Activated CD8-positive, alpha-beta T cell treated with anti-CD3 and anti-CD28 coated beads for 36 hours (primary cell): ENCODE results near the gene LCP2. TPM values are rescaled to one million over a fixed set of nuclear protein-coding genes. Genes with fewer than 3 reads are reported as not detected.

Experiments used
- ATAC-seq: fragments of 200-7000 bp; cut with Tn5 transposase; one replicate; pipeline ENCODE4 v1.10.0; 2021; ENCODE audit warnings: mild to moderate bottlenecking, moderate library complexity
- CTCF ChIA-PET: fragments of 350-600 bp; sonication (Branson Sonifier 250); formaldehyde crosslinking; loops from one replicate; lab custom pipeline; 2021; ENCODE audit warnings: antibody characterized with exemption; lab: Charles Lee
- POLR2A ChIA-PET: fragments of 350-600 bp; sonication (Branson Sonifier 250); formaldehyde crosslinking; loops from one replicate; lab custom pipeline; 2021; ENCODE audit warnings: antibody characterized with exemption; lab: Charles Lee
- DNase-seq: peaks from one replicate; pipeline ENCODE4 v3.0.0-alpha.2; 2020
- H3K27ac Mint-ChIP-seq: one replicate; pipeline ENCODE4 v1.8.0; 2021; ENCODE audit warnings: mild to moderate bottlenecking, mixed read lengths
- H3K27me3 Mint-ChIP-seq: one replicate; pipeline ENCODE4 v1.8.0; 2021; ENCODE audit warnings: mixed read lengths
- H3K36me3 Mint-ChIP-seq: one replicate; pipeline ENCODE4 v1.8.0; 2021; ENCODE audit warnings: low read depth, mixed read lengths
- H3K4me1 Mint-ChIP-seq: one replicate; pipeline ENCODE4 v1.8.0; 2021; ENCODE audit warnings: low read depth, mixed read lengths
- H3K4me3 Mint-ChIP-seq: one replicate; pipeline ENCODE4 v1.8.0; 2021; ENCODE audit warnings: mild to moderate bottlenecking, moderate library complexity, mixed read lengths
- H3K9me3 Mint-ChIP-seq: one replicate; pipeline ENCODE4 v1.8.0; 2021; ENCODE audit warnings: mixed read lengths
- CTCF ChIP-seq: fragments of 200-600 bp; IDR thresholded peaks from one replicate; pipeline ENCODE4 v1.8.0; 2022; ENCODE audit warnings: antibody characterized with exemption, mild to moderate bottlenecking
- intact Hi-C: fragments of 100-400 bp; cut with micrococcal nuclease; formaldehyde crosslinking; loops from one replicate; pipeline ENCODE4 v1.10.0; 2022
- total RNA-seq, 2 experiments: library from RNA; stranded (reverse); gene quantifications; one replicate each; pipeline ENCODE4 v1.2.3, GENCODE V29; 2021

Gene LCP2
- total RNA-seq, 2 experiments from 2014 or later = 243 to 259 TPM

- H3K9me3 Mint-ChIP-seq = no peaks in the 10 kb centered on the region
- no peaks in the 10 kb centered on the region for H3K27me3 Mint-ChIP-seq
- peaks cover 2% of the 10 kb centered on the region for H3K36me3 Mint-ChIP-seq
- no peak for ATAC-seq
- H3K27ac Mint-ChIP-seq = no peak overlapping the region
- H3K4me3 Mint-ChIP-seq = no peak overlapping the region
- POLR2A ChIA-PET = interaction anchor here (1.1 kb wide), 1 partner anchor 11 kb away, joined by 3 read pairs; no protein-coding TSS in a partner anchor
- peaks cover 9% of the 10 kb centered on the region for H3K4me1 Mint-ChIP-seq
- CTCF ChIA-PET = interaction anchor here (0.8 to 6.7 kb wide), 7 partner anchors 8 to 185 kb away, joined by 3 to 55 read pairs (median 5); no protein-coding TSS in a partner anchor
- no peak for TF ChIP-seq CTCF
- intact Hi-C loops = no loop called here
- no peak for DNase-seq
These were observed 59.0 kb downstream of the LCP2 start for GRCh38 chr5:170238456-170239196.

GRCh38 chr5:170235876-170236864, 61.4 kb downstream of the LCP2 start:
- CTCF ChIA-PET = interaction anchor here (1.0 to 6.7 kb wide), 6 partner anchors 10 to 396 kb away, joined by 3 to 55 read pairs (median 4); no protein-coding TSS in a partner anchor
- ATAC-seq (no peak), DNase-seq (no peak)
- Mint-ChIP-seq H3K4me1 (peaks cover 9% of the 10 kb centered on the region), H3K36me3 (peaks cover 2% of the 10 kb centered on the region), H3K27me3 (no peaks in the 10 kb centered on the region), H3K9me3 (no peaks in the 10 kb centered on the region), H3K27ac (no peak overlapping the region), H3K4me3 (no peak overlapping the region)
- no peak for TF ChIP-seq CTCF
- POLR2A ChIA-PET = interaction anchor here (0.8 to 1.4 kb wide), 4 partner anchors 8 to 101 kb away, joined by 3 to 6 read pairs (median 3); no protein-coding TSS in a partner anchor
- intact Hi-C loops = no loop called here

- DNase-seq (no peak), ATAC-seq (no peak)
- POLR2A ChIA-PET = interaction anchor here (1.0 kb wide), 1 partner anchor 105 kb away, joined by 3 read pairs; no protein-coding TSS in a partner anchor
- H3K4me1 Mint-ChIP-seq = peaks cover 7% of the 10 kb centered on the region
- CTCF ChIA-PET = interaction anchor here (6.3 to 6.7 kb wide), 2 partner anchors 7 to 106 kb away, joined by 43 to 55 read pairs; no protein-coding TSS in a partner anchor
- intact Hi-C loops = no loop called here
- H3K27me3 Mint-ChIP-seq = no peaks in the 10 kb centered on the region
- H3K36me3 Mint-ChIP-seq = peaks cover 2% of the 10 kb centered on the region
- no peak for TF ChIP-seq CTCF
- H3K9me3 Mint-ChIP-seq = no peaks in the 10 kb centered on the region
- no peak overlapping the region for H3K27ac Mint-ChIP-seq
- H3K4me3 Mint-ChIP-seq = no peak overlapping the region
These were observed 64.2 kb downstream of the LCP2 start for GRCh38 chr5:170233358-170233892.

- Mint-ChIP-seq H3K36me3 (no peaks in the 10 kb centered on the region), H3K4me1 (peaks cover 3% of the 10 kb centered on the region), H3K27me3 (no peaks in the 10 kb centered on the region), H3K27ac (no peak within 1 kb of the TSS), H3K9me3 (no peaks in the 10 kb centered on the region), H3K4me3 (no peak within 1 kb of the TSS)
- POLR2A ChIA-PET = interaction anchor here (0.6 to 1.0 kb wide), 2 partner anchors 105 to 124 kb away, joined by 3 read pairs; no protein-coding TSS in a partner anchor
- DNase-seq (no peak), ATAC-seq (no peak)
- no peak for TF ChIP-seq CTCF
- CTCF ChIA-PET = interaction anchor here (6.3 kb wide), 1 partner anchor 106 kb away, joined by 43 read pairs; no protein-coding TSS in a partner anchor
- intact Hi-C loops = no loop called here
These were observed 64.8 kb downstream of the LCP2 start, which contains the start of gene C5orf58 for GRCh38 chr5:170232786-170233185. TSS of gene C5orf58 (plus strand) at chr5:170232985. CDS start at chr5:170234977, 1,992 bp downstream.
